Stomach (tissue), 9 donors: Measurements from ENCODE around the gene ACKR1. TPM values are rescaled to one million over a fixed set of nuclear protein-coding genes. Genes with fewer than 3 reads are reported as not detected.

ENCODE experiments used
- DNase-seq, 2 donors: peaks; one replicate each; pipeline versions ENCODE4 v3.0.0 to v3.0.0-alpha.2; 2013 to 2019
- H3K27ac ChIP-seq, 5 donors: fragments of 200-600 bp in 4 of 5; sonication (generic) in 4 of 5; one replicate each; pipeline ENCODE4 v1.5.1; 2013 to 2019; ENCODE audit warnings: mild to moderate bottlenecking in 1 of 5, moderate library complexity in 1 of 5
- H3K27me3 ChIP-seq, 3 donors: fragments of 200-600 bp; sonication (generic); one replicate each; pipeline ENCODE4 v1.5.1; 2017 to 2019; ENCODE audit warnings: mixed run types in 1 of 3
- H3K36me3 ChIP-seq, 4 donors: fragments of 200-600 bp; sonication (generic); 1 replicate in 3 of 4; 2 replicates in 1 of 4; pipeline ENCODE4 v1.5.1; 2016 to 2019
- H3K4me1 ChIP-seq, 4 donors: fragments of 200-600 bp; sonication (generic); one replicate each; pipeline ENCODE4 v1.5.1; 2016 to 2019
- H3K4me3 ChIP-seq, 4 donors: fragments of 200-600 bp; sonication (generic) in 3 of 4; one replicate each; pipeline ENCODE4 v1.5.1; 2016 to 2019; ENCODE audit warnings: mild to moderate bottlenecking in 1 of 4
- H3K9me3 ChIP-seq, 4 donors: fragments of 200-600 bp; sonication (generic); one replicate each; pipeline ENCODE4 v1.5.1; 2016 to 2019
- EP300 ChIP-seq: sonication (generic); formaldehyde crosslinking; IDR thresholded peaks from one replicate; pipeline ENCODE4 v1.6.1; 2017; ENCODE audit warnings: antibody characterized with exemption
- POLR2A ChIP-seq, 4 donors: fragments of 450-650 bp; IDR thresholded peaks; one replicate each; pipeline ENCODE4 v1.6.1; 2016; ENCODE audit warnings: antibody characterized with exemption in 4 of 4, control low read depth in 2 of 4, mild to moderate bottlenecking in 1 of 4, moderate library complexity in 1 of 4
- POLR2AphosphoS5 ChIP-seq, 3 donors: sonication (generic); formaldehyde crosslinking; IDR thresholded peaks; one replicate each; pipeline ENCODE4 v1.6.1; 2016; ENCODE audit warnings: antibody characterized with exemption in 3 of 3
- WGBS, 5 donors: extraction: QIAGEN DNeasy Blood & Tissue Kit in 3 of 5; methylation state at CpG; one replicate each; pipeline versions ENCODE4 v1.1.5 to v1.1.7; 2013 to 2018; 5-methylcytosine and 5-hydroxymethylcytosine counted together
- intact Hi-C: fragments of 100-400 bp; cut with DNase I; formaldehyde crosslinking; loops from one replicate; pipeline ENCODE4 v1.15.1; 2023; ENCODE audit warnings: low total_unique reads
- polyA plus RNA-seq, 3 donors: library from polyadenylated mRNA; stranded (reverse); fragments of 200-250 nt; gene quantifications; one replicate each; pipeline ENCODE4 v1.2.3, GENCODE V29; 2013
- total RNA-seq, 5 donors: library from RNA; depleted of rRNA; stranded (reverse); fragments of >200 nt; gene quantifications; one replicate each; pipeline versions ENCODE4 v1.1.0 to v1.2.3, GENCODE V29; 2014 to 2016
- TF ChIP-seq, protein P1 (sequence below), 7 experiments: fragments of 450-650 bp in 4 of 7; fragments of 200-600 bp in 3 of 7; sonication (generic) in 3 of 7; IDR thresholded peaks; one replicate each; pipeline ENCODE4 v1.5.1; 2016 to 2019; ENCODE audit warnings: antibody characterized with exemption in 7 of 7, control low read depth in 2 of 7, mild to moderate bottlenecking in 1 of 7
- donor health status: healthy with polysubstance abuse.
- donor health status: Bipolar disorder and iron deficiency.
- donor health status: healthy.

ACKR1 gene
- total and polyA plus RNA-seq, 8 donors = 4.3 to 41.3 (median 12.4) TPM

- no peak overlapping the region for H3K4me3 ChIP-seq
- TF ChIP-seq POLR2A (IDR thresholded peaks at IDR 0.05) (no peak), POLR2AphosphoS5 (IDR thresholded peaks at IDR 0.05) (no peak), EP300 (no peak)
- TF ChIP-seq, protein P1, sequence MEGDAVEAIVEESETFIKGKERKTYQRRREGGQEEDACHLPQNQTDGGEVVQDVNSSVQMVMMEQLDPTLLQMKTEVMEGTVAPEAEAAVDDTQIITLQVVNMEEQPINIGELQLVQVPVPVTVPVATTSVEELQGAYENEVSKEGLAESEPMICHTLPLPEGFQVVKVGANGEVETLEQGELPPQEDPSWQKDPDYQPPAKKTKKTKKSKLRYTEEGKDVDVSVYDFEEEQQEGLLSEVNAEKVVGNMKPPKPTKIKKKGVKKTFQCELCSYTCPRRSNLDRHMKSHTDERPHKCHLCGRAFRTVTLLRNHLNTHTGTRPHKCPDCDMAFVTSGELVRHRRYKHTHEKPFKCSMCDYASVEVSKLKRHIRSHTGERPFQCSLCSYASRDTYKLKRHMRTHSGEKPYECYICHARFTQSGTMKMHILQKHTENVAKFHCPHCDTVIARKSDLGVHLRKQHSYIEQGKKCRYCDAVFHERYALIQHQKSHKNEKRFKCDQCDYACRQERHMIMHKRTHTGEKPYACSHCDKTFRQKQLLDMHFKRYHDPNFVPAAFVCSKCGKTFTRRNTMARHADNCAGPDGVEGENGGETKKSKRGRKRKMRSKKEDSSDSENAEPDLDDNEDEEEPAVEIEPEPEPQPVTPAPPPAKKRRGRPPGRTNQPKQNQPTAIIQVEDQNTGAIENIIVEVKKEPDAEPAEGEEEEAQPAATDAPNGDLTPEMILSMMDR (IDR thresholded peaks at IDR 0.05) = no peak
- H3K9me3 ChIP-seq = no peaks in the 10 kb centered on the region
- peaks cover 0 to 17% (median 6%) of the 10 kb centered on the region in 3 donors for H3K27me3 ChIP-seq
- intact Hi-C loops = loop anchor here (10.0 kb wide), 1 partner anchor 52 kb away; no protein-coding TSS in a partner anchor
- DNase-seq = no peak
- 54 to 67% (median 63%) methylated on average over 4 of the region's 4 CpGs for WGBS, 5 donors
- no peak overlapping the region for H3K27ac ChIP-seq
- no peaks in the 10 kb centered on the region for H3K36me3 ChIP-seq
- H3K4me1 ChIP-seq = peaks cover 0 to 8% (median 0%) of the 10 kb centered on the region in 4 donors
Observed at GRCh38 chr1:159162516-159163265, 42.0 kb upstream of the ACKR1 start.

- no peak for DNase-seq
- 40 to 58% (median 53%) methylated on average over 9 of the region's 9 CpGs for WGBS, 5 donors
- H3K27me3 ChIP-seq = peaks cover 0 to 27% (median 7%) of the 10 kb centered on the region in 3 donors
- H3K27ac ChIP-seq = no peak overlapping the region
- H3K36me3 ChIP-seq = no peaks in the 10 kb centered on the region
- intact Hi-C loops = loop anchor here (10.0 kb wide), 1 partner anchor 51 kb away; no protein-coding TSS in a partner anchor
- H3K9me3 ChIP-seq = no peaks in the 10 kb centered on the region
- H3K4me3 ChIP-seq = no peak overlapping the region
- H3K4me1 ChIP-seq = peaks cover 0 to 8% (median 0%) of the 10 kb centered on the region in 4 donors
- no peak for TF ChIP-seq POLR2A (IDR thresholded peaks at IDR 0.05)
- TF ChIP-seq, protein P1 (IDR thresholded peaks at IDR 0.05) = no peak
- no peak for TF ChIP-seq EP300
- no peak for TF ChIP-seq POLR2AphosphoS5 (IDR thresholded peaks at IDR 0.05)
Observed at GRCh38 chr1:159163614-159164228, 41.0 kb upstream of the ACKR1 start.

DNA sequence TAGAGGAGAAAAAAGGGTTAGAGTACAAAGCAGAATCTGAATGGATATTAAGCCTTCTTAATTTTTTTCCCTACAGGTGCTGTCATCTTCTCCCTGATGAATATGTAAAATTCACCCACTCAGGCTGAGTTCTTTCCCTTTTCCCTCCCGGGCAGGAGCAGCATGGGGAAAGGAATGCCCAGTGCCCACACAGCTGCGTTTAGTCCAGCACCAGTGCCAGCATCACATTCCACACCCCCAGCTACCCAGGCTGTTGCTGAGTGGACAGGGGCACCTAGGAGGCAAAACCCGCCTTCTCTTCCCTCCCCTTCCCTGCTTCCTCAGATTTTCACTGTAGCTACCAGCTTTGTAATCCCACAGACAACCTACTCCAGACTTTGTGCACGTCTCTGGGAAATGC is 36.6 kb upstream of the ACKR1 start:
- Histone ChIP-seq H3K27ac (no peak overlapping the region), H3K4me1 (peaks cover 0 to 22% (median 16%) of the 10 kb centered on the region in 4 donors), H3K9me3 (no peaks in the 10 kb centered on the region), H3K4me3 (no peak overlapping the region), H3K27me3 (peaks cover 4 to 64% (median 41%) of the 10 kb centered on the region in 3 donors), H3K36me3 (no peaks in the 10 kb centered on the region)
- WGBS, 5 donors = 36 to 66% (median 51%) methylated on average over 4 of the region's 4 CpGs
- DNase-seq = no peak
- intact Hi-C loops = loop anchor here (10.0 kb wide), 1 partner anchor 47 kb away; no protein-coding TSS in a partner anchor
- TF ChIP-seq, protein P1 (IDR thresholded peaks at IDR 0.05) = no peak
- TF ChIP-seq EP300 (no peak), POLR2A (IDR thresholded peaks at IDR 0.05) (no peak), POLR2AphosphoS5 (IDR thresholded peaks at IDR 0.05) (no peak)

DNA sequence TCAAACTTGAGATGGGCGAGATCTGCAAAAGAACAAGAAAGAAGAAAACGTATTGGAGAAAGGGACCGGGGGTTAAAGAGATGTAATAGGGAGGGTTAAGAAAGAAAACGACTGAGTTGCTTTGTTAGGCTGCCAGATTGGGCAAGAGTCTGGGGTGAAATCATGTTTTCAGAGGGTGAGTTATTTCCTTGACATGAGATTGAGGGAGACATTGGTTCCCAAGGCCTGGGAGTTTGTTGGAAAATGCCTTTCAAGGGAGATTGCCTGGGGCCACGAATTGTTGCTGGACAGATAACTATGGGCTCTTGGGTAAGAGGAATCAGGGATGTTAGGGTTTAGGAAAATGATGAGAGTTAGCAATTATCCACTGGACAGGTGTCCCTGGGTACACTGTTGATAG is 34.0 kb upstream of the ACKR1 start:
- peaks cover 4 to 81% (median 44%) of the 10 kb centered on the region in 3 donors for H3K27me3 ChIP-seq

More for the DNA sequence above, 34.0 kb upstream of the ACKR1 start:
- intact Hi-C loops = no loop called here
- no peak for TF ChIP-seq EP300
- TF ChIP-seq POLR2AphosphoS5 (IDR thresholded peaks at IDR 0.05) = no peak
- no peak for TF ChIP-seq POLR2A (IDR thresholded peaks at IDR 0.05)
- TF ChIP-seq, protein P1 (IDR thresholded peaks at IDR 0.05) = no peak
- DNase-seq = no peak
- 61 to 68% (median 66%) methylated on average over 5 of the region's 5 CpGs for WGBS, 5 donors
- Histone ChIP-seq H3K4me3 (no peak overlapping the region), H3K4me1 (peaks cover 0 to 25% (median 16%) of the 10 kb centered on the region in 4 donors), H3K27ac (no peak overlapping the region), H3K36me3 (no peaks in the 10 kb centered on the region), H3K9me3 (no peaks in the 10 kb centered on the region)
